ENCODE data around the gene MYO18B. TPM values are rescaled to one million over a fixed set of nuclear protein-coding genes. Genes with fewer than 3 reads are reported as not detected.
A peak's percentile ranks its signal among the peaks of the same experiment; 100 is the strongest.
"Not testable (repeated sequence)": the region's sequence is repeated elsewhere in the genome, so short reads cannot be mapped to it uniquely, and the experiment has no call there.

The MYO18B gene
- total and polyA plus RNA-seq, 9 donors, result 47.3 to 92.1 (median 74.7) TPM

- 88% methylated on average over 7 of the region's 7 CpGs for WGBS (ENCODE audit: insufficient coverage)
- Histone ChIP-seq H3K36me3 (ENCODE audit: control insufficient read depth, insufficient read depth, low read length) (peaks cover 9% of the 10 kb centered on the region), H3K4me3 (ENCODE audit: low read length) (no peak overlapping the region), H3K4me1 (ENCODE audit: control insufficient read depth, insufficient read depth, low read length) (peaks cover 42% of the 10 kb centered on the region), H3K27ac (ENCODE audit: low read length) (no peak overlapping the region), H3K27me3 (ENCODE audit: control insufficient read depth, insufficient read depth, low read length) (no peaks in the 10 kb centered on the region), H3K9me3 (replicated peaks; ENCODE audit: control insufficient read depth, low read depth, low read length) (no peaks in the 10 kb centered on the region)
- no peak for DNase-seq
These were observed 43.5 kb upstream of the MYO18B start for GRCh38 chr22:25698461-25698860.

- Histone ChIP-seq H3K27me3 (ENCODE audit: control insufficient read depth, insufficient read depth, low read length) (no peaks in the 10 kb centered on the region), H3K9me3 (replicated peaks; ENCODE audit: control insufficient read depth, low read depth, low read length) (no peaks in the 10 kb centered on the region), H3K27ac (ENCODE audit: low read length) (no peak overlapping the region), H3K4me3 (ENCODE audit: low read length) (no peak overlapping the region), H3K4me1 (ENCODE audit: control insufficient read depth, insufficient read depth, low read length) (peaks cover 41% of the 10 kb centered on the region), H3K36me3 (ENCODE audit: control insufficient read depth, insufficient read depth, low read length) (peaks cover 10% of the 10 kb centered on the region)
- DNase-seq, result peak; percentile 22
- WGBS (ENCODE audit: insufficient coverage), result 76% methylated on average over 4 of the region's 6 CpGs
These were observed 43.0 kb upstream of the MYO18B start for GRCh38 chr22:25698978-25699377.

- H3K27ac ChIP-seq (ENCODE audit: low read length), result peak overlapping the region; percentile 89
- H3K4me3 ChIP-seq (ENCODE audit: low read length), result no peak overlapping the region
- no peaks in the 10 kb centered on the region for H3K9me3 ChIP-seq (replicated peaks; ENCODE audit: control insufficient read depth, low read depth, low read length)
- H3K4me1 ChIP-seq (ENCODE audit: control insufficient read depth, insufficient read depth, low read length), result peaks cover 35% of the 10 kb centered on the region
- peaks cover 6% of the 10 kb centered on the region for H3K36me3 ChIP-seq (ENCODE audit: control insufficient read depth, insufficient read depth, low read length)
- DNase-seq, result peak; percentile 98
- WGBS (ENCODE audit: insufficient coverage), result 5% methylated on average over 4 of the region's 13 CpGs
- H3K27me3 ChIP-seq (ENCODE audit: control insufficient read depth, insufficient read depth, low read length), result no peaks in the 10 kb centered on the region
These were observed 40.8 kb upstream of the MYO18B start for GRCh38 chr22:25701056-25701780.

GRCh38 chr22:25702040-25702439, 39.9 kb upstream of the MYO18B start:
- Histone ChIP-seq H3K36me3 (ENCODE audit: control insufficient read depth, insufficient read depth, low read length) (peaks cover 7% of the 10 kb centered on the region), H3K4me3 (ENCODE audit: low read length) (no peak overlapping the region), H3K27me3 (ENCODE audit: control insufficient read depth, insufficient read depth, low read length) (no peaks in the 10 kb centered on the region), H3K27ac (ENCODE audit: low read length) (no peak overlapping the region), H3K4me1 (ENCODE audit: control insufficient read depth, insufficient read depth, low read length) (peaks cover 32% of the 10 kb centered on the region), H3K9me3 (replicated peaks; ENCODE audit: control insufficient read depth, low read depth, low read length) (no peaks in the 10 kb centered on the region)
- DNase-seq, result peak; percentile 66

GRCh38 chr22:25702571-25703167, 39.3 kb upstream of the MYO18B start:
- Histone ChIP-seq H3K36me3 (ENCODE audit: control insufficient read depth, insufficient read depth, low read length) (peaks cover 12% of the 10 kb centered on the region), H3K27me3 (ENCODE audit: control insufficient read depth, insufficient read depth, low read length) (no peaks in the 10 kb centered on the region), H3K9me3 (replicated peaks; ENCODE audit: control insufficient read depth, low read depth, low read length) (no peaks in the 10 kb centered on the region), H3K4me1 (ENCODE audit: control insufficient read depth, insufficient read depth, low read length) (peaks cover 27% of the 10 kb centered on the region), H3K27ac (ENCODE audit: low read length) (no peak overlapping the region), H3K4me3 (ENCODE audit: low read length) (no peak overlapping the region)
- no peak for DNase-seq
- 84% methylated on average over 3 of the region's 7 CpGs for WGBS (ENCODE audit: insufficient coverage)

- H3K27me3 ChIP-seq (ENCODE audit: control insufficient read depth, insufficient read depth, low read length), result no peaks in the 10 kb centered on the region
- peaks cover 15% of the 10 kb centered on the region for H3K4me1 ChIP-seq (ENCODE audit: control insufficient read depth, insufficient read depth, low read length)
- DNase-seq, result no peak
- H3K36me3 ChIP-seq (ENCODE audit: control insufficient read depth, insufficient read depth, low read length), result peaks cover 12% of the 10 kb centered on the region
- no peak overlapping the region for H3K27ac ChIP-seq (ENCODE audit: low read length)
- H3K4me3 ChIP-seq (ENCODE audit: low read length), result no peak overlapping the region
- 80% methylated on average over 1 of the region's 2 CpGs for WGBS (ENCODE audit: insufficient coverage)
- no peaks in the 10 kb centered on the region for H3K9me3 ChIP-seq (replicated peaks; ENCODE audit: control insufficient read depth, low read depth, low read length)
These were observed 37.3 kb upstream of the MYO18B start for GRCh38 chr22:25704701-25705100.

GRCh38 chr22:25706197-25706596, 35.8 kb upstream of the MYO18B start:
- no peak overlapping the region for H3K4me3 ChIP-seq (ENCODE audit: low read length)
- H3K4me1 ChIP-seq (ENCODE audit: control insufficient read depth, insufficient read depth, low read length), result peaks cover 4% of the 10 kb centered on the region
- no peak overlapping the region for H3K27ac ChIP-seq (ENCODE audit: low read length)
- DNase-seq, result no peak
- peaks cover 14% of the 10 kb centered on the region for H3K36me3 ChIP-seq (ENCODE audit: control insufficient read depth, insufficient read depth, low read length)
- H3K9me3 ChIP-seq (replicated peaks; ENCODE audit: control insufficient read depth, low read depth, low read length), result no peaks in the 10 kb centered on the region
- H3K27me3 ChIP-seq (ENCODE audit: control insufficient read depth, insufficient read depth, low read length), result no peaks in the 10 kb centered on the region
- 83% methylated on average over 1 of the region's 5 CpGs for WGBS (ENCODE audit: insufficient coverage)

GRCh38 chr22:25708430-25708829, 33.6 kb upstream of the MYO18B start:
- H3K36me3 ChIP-seq (ENCODE audit: control insufficient read depth, insufficient read depth, low read length), result peaks cover 23% of the 10 kb centered on the region
- not testable (repeated sequence) for H3K4me3 ChIP-seq (ENCODE audit: low read length); H3K27ac ChIP-seq (ENCODE audit: low read length); H3K9me3 ChIP-seq (replicated peaks; ENCODE audit: control insufficient read depth, low read depth, low read length); DNase-seq; H3K4me1 ChIP-seq (ENCODE audit: control insufficient read depth, insufficient read depth, low read length); H3K27me3 ChIP-seq (ENCODE audit: control insufficient read depth, insufficient read depth, low read length)
- 93% methylated on average over 4 of the region's 6 CpGs for WGBS (ENCODE audit: insufficient coverage)

GRCh38 chr22:25709758-25710157, 32.2 kb upstream of the MYO18B start:
- 77% methylated on average over 5 of the region's 6 CpGs for WGBS (ENCODE audit: insufficient coverage)
- no peak overlapping the region for H3K4me3 ChIP-seq (ENCODE audit: low read length)

GRCh38 chr22:25710501-25710900, 31.5 kb upstream of the MYO18B start:
- no peak overlapping the region for H3K27ac ChIP-seq (ENCODE audit: low read length)
- H3K4me1 ChIP-seq (ENCODE audit: control insufficient read depth, insufficient read depth, low read length), result peaks cover 3% of the 10 kb centered on the region
- 94% methylated on average over 2 of the region's 7 CpGs for WGBS (ENCODE audit: insufficient coverage)
- no peak for DNase-seq
- H3K36me3 ChIP-seq (ENCODE audit: control insufficient read depth, insufficient read depth, low read length), result peaks cover 21% of the 10 kb centered on the region
- no peaks in the 10 kb centered on the region for H3K9me3 ChIP-seq (replicated peaks; ENCODE audit: control insufficient read depth, low read depth, low read length)
- H3K4me3 ChIP-seq (ENCODE audit: low read length), result no peak overlapping the region
- no peaks in the 10 kb centered on the region for H3K27me3 ChIP-seq (ENCODE audit: control insufficient read depth, insufficient read depth, low read length)

More at GRCh38 chr22:25709758-25710157, 32.2 kb upstream of the MYO18B start:
- Histone ChIP-seq H3K27ac (ENCODE audit: low read length) (no peak overlapping the region), H3K27me3 (ENCODE audit: control insufficient read depth, insufficient read depth, low read length) (no peaks in the 10 kb centered on the region), H3K9me3 (replicated peaks; ENCODE audit: control insufficient read depth, low read depth, low read length) (no peaks in the 10 kb centered on the region), H3K4me1 (ENCODE audit: control insufficient read depth, insufficient read depth, low read length) (peaks cover 1% of the 10 kb centered on the region), H3K36me3 (ENCODE audit: control insufficient read depth, insufficient read depth, low read length) (peaks cover 21% of the 10 kb centered on the region)
- DNase-seq, result no peak

Data from muscle of leg (tissue), 11 donors.